ENCODE measurements around the gene ARHGAP6. TPM values are rescaled to one million over a fixed set of nuclear protein-coding genes. Genes with fewer than 3 reads are reported as not detected.

Gene ARHGAP6
- polyA plus RNA-seq, 2 of the 4 experiments (the other 2 are of a cell fraction): 0.04 TPM; not detected in 1

DNA sequence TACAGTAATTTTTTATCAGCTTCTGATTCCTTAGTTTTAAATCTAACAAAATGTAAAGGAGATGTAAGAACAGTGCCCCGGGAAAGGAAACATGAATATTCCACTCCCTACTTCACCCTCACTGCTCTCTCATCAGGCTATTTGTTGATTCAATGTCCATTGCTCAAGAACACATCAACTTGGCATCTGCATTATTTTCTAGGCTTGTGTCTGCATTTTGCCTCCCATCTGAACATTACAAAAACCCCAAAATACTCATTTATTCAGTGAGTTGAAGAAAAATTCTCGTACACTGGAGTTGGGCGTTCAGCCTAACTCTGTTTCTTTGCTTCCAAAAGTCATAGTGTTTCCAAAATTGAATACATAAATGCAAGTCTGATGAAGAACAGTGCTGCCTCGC is 25.6 kb downstream of the ARHGAP6 start:
- ATAC-seq (no peak), DNase-seq (ENCODE audit: low read depth in 1 of 2, low spot score in 1 of 2) (no peak), FAIRE-seq (no peak)
- TF ChIP-seq, protein P1, sequence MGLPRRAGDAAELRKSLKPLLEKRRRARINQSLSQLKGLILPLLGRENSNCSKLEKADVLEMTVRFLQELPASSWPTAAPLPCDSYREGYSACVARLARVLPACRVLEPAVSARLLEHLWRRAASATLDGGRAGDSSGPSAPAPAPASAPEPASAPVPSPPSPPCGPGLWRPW (IDR thresholded peaks at IDR 0.05): no peak
- TF ChIP-seq GATA3 (IDR thresholded peaks at IDR 0.05; ENCODE audit: borderline replicate concordance) (no peak), PHF8 (IDR thresholded peaks at IDR 0.05; ENCODE audit: borderline replicate concordance, low read depth) (no peak), JUNB (IDR thresholded peaks at IDR 0.05) (no peak), CHD2 (IDR thresholded peaks at IDR 0.05; ENCODE audit: low read length, partially characterized antibody) (no peak), ATOH8 (CRISPR knock-in tag; IDR thresholded peaks at IDR 0.05; ENCODE audit: low read depth) (no peak), MAFK (IDR thresholded peaks at IDR 0.05; ENCODE audit: partially characterized antibody) (no peak)
- TF ChIP-seq, protein P2, sequence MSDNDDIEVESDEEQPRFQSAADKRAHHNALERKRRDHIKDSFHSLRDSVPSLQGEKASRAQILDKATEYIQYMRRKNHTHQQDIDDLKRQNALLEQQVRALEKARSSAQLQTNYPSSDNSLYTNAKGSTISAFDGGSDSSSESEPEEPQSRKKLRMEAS (IDR thresholded peaks at IDR 0.05): no peak
- POLR2A ChIA-PET: no interaction called here
- Histone ChIP-seq H3K4me3 (no peak overlapping the region), H3K9me3 (no peaks in the 10 kb centered on the region), H3K4me1 (no peaks in the 10 kb centered on the region), H3K27ac (no peak overlapping the region), H3K4me2 (no peak overlapping the region)
- 1% methylated on average over 4 of the region's 4 CpGs for WGBS (ENCODE audit: missing lambda C conversion rate)
- CTCF ChIA-PET: no interaction called here

- H3K4me3 ChIP-seq: no peak overlapping the region
- DNase-seq (ENCODE audit: low read depth in 1 of 2, low spot score in 1 of 2) (no peak), FAIRE-seq (no peak), ATAC-seq (no peak)
- WGBS (ENCODE audit: missing lambda C conversion rate): 0% methylated on average over 1 of the region's 1 CpG
- CTCF ChIA-PET: no interaction called here
- H3K9me3 ChIP-seq: no peaks in the 10 kb centered on the region
- TF ChIP-seq, protein P3, sequence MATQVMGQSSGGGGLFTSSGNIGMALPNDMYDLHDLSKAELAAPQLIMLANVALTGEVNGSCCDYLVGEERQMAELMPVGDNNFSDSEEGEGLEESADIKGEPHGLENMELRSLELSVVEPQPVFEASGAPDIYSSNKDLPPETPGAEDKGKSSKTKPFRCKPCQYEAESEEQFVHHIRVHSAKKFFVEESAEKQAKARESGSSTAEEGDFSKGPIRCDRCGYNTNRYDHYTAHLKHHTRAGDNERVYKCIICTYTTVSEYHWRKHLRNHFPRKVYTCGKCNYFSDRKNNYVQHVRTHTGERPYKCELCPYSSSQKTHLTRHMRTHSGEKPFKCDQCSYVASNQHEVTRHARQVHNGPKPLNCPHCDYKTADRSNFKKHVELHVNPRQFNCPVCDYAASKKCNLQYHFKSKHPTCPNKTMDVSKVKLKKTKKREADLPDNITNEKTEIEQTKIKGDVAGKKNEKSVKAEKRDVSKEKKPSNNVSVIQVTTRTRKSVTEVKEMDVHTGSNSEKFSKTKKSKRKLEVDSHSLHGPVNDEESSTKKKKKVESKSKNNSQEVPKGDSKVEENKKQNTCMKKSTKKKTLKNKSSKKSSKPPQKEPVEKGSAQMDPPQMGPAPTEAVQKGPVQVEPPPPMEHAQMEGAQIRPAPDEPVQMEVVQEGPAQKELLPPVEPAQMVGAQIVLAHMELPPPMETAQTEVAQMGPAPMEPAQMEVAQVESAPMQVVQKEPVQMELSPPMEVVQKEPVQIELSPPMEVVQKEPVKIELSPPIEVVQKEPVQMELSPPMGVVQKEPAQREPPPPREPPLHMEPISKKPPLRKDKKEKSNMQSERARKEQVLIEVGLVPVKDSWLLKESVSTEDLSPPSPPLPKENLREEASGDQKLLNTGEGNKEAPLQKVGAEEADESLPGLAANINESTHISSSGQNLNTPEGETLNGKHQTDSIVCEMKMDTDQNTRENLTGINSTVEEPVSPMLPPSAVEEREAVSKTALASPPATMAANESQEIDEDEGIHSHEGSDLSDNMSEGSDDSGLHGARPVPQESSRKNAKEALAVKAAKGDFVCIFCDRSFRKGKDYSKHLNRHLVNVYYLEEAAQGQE (IDR thresholded peaks at IDR 0.05): no peak
- no peak for TF ChIP-seq CBX2 (IDR thresholded peaks at IDR 0.05; ENCODE audit: borderline replicate concordance, low read depth)
- TF ChIP-seq JUNB (IDR thresholded peaks at IDR 0.05): no peak
- no peak for TF ChIP-seq PHF8 (IDR thresholded peaks at IDR 0.05; ENCODE audit: borderline replicate concordance, low read depth)
- TF ChIP-seq KDM1A (IDR thresholded peaks at IDR 0.05; ENCODE audit: low read depth): no peak
- no peak for TF ChIP-seq HOXB13 (CRISPR knock-in tag; IDR thresholded peaks at IDR 0.05; ENCODE audit: low read depth)
- TF ChIP-seq, protein P4, sequence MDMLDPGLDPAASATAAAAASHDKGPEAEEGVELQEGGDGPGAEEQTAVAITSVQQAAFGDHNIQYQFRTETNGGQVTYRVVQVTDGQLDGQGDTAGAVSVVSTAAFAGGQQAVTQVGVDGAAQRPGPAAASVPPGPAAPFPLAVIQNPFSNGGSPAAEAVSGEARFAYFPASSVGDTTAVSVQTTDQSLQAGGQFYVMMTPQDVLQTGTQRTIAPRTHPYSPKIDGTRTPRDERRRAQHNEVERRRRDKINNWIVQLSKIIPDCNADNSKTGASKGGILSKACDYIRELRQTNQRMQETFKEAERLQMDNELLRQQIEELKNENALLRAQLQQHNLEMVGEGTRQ (IDR thresholded peaks at IDR 0.05): no peak
- TF ChIP-seq HOXB5 (CRISPR knock-in tag; IDR thresholded peaks at IDR 0.05): no peak
- no peak for TF ChIP-seq PBX3 (IDR thresholded peaks at IDR 0.05)
- TF ChIP-seq CHD2 (IDR thresholded peaks at IDR 0.05; ENCODE audit: low read length, partially characterized antibody): no peak
- TF ChIP-seq EHMT2 (IDR thresholded peaks at IDR 0.05; ENCODE audit: low read depth): no peak
- TF ChIP-seq FOSB (CRISPR knock-in tag; IDR thresholded peaks at IDR 0.05): no peak
- TF ChIP-seq RNF2 (IDR thresholded peaks at IDR 0.05; ENCODE audit: borderline replicate concordance, low read depth): no peak
- no peak overlapping the region for H3K4me2 ChIP-seq
- no peak overlapping the region for H3K27ac ChIP-seq
- H3K4me1 ChIP-seq: no peaks in the 10 kb centered on the region
- POLR2A ChIA-PET: no interaction called here
Measured at GRCh38 chrX:11632732-11633131, 33.0 kb downstream of the ARHGAP6 start.

Measured in A549 (cell line).